GM13976 (cell line): ENCODE data around the gene CDKN2A.

Source experiments
- DNase-seq: peaks from one replicate; pipeline ENCODE4 v3.0.0; 2012; ENCODE audit warnings: low spot score
- CTCF ChIP-seq: IDR thresholded peaks from 2 replicates; pipeline ENCODE4 v1.5.1; 2012; ENCODE audit warnings: borderline replicate concordance, mild to moderate bottlenecking; ENCODE audit not compliant: insufficient read depth; ENCODE audit errors: extremely low read depth, missing control alignments, control extremely low read depth
- in situ Hi-C: fragments of 300-500 bp; cut with MboI; formaldehyde crosslinking; loops from one replicate; pipeline ENCODE4 v1.12.0; 2022; ENCODE audit warnings: low sequenced_read_pairs, mixed read lengths, inconsistent platforms; ENCODE audit not compliant: unreplicated experiment

CDKN2A gene

GRCh38 chr9:21972361-21972760 lies 21.8 kb downstream of the CDKN2A start:
- no peak for TF ChIP-seq CTCF
- DNase-seq = no peak
- in situ Hi-C loops = no loop called here

GRCh38 chr9:21970800-21971640 lies 23.2 kb downstream of the CDKN2A start:
- TF ChIP-seq CTCF = no peak
- in situ Hi-C loops = no loop called here
- no peak for DNase-seq

GRCh38 chr9:21969951-21970799 lies 24.0 kb downstream of the CDKN2A start:
- TF ChIP-seq CTCF = no peak
- DNase-seq = no peak
- in situ Hi-C loops = no loop called here

- in situ Hi-C loops = no loop called here
- TF ChIP-seq CTCF = no peak
- no peak for DNase-seq
Measured at GRCh38 chr9:21969011-21969940, 24.9 kb downstream of the CDKN2A start.

- no peak for DNase-seq
- TF ChIP-seq CTCF = no peak
- in situ Hi-C loops = no loop called here
Measured at GRCh38 chr9:21968331-21969010, 25.7 kb downstream of the CDKN2A start.
